SU-DHL-6 (cell line): ENCODE data around the gene ATP8A2.

ENCODE experiments used
- EZH2phosphoT487 ChIP-seq: fragments of 200-600 bp; sonication (generic), shearing (Covaris generic); conservative IDR thresholded peaks from 2 replicates; pipeline ENCODE4 v1.6.1; 2018; ENCODE audit warnings: mild to moderate bottlenecking, antibody characterized with exemption, low read length, moderate library complexity, mixed read lengths
- TF ChIP-seq, protein P1 (sequence below): fragments of 200-600 bp; sonication (generic); IDR thresholded peaks from one replicate; pipeline ENCODE4 v1.5.1; 2017; ENCODE audit warnings: antibody characterized with exemption, mild to moderate bottlenecking, low read length, moderate library complexity; ENCODE audit not compliant: insufficient read depth, poor library complexity, severe bottlenecking

DNA sequence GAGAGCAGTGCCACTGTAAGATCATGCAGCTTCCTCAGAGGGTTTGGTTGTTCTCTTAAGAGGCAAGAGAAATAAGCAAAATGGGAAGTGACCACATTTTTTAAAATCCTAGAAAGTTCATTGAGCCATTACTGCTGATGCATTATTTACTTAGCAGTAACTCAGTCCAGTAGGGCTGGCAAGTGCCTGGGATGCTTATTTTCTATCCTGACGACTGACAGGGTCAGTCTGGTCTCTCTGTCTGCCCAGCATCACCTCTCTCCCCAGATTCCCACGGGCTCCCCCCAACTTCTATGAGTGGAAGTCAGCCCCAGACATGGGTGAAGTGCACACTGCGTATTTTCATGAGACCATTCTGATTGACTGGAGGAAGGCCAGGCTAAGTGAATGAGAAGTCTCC, 669.7 kb downstream of the ATP8A2 start:
- TF ChIP-seq, protein P1, sequence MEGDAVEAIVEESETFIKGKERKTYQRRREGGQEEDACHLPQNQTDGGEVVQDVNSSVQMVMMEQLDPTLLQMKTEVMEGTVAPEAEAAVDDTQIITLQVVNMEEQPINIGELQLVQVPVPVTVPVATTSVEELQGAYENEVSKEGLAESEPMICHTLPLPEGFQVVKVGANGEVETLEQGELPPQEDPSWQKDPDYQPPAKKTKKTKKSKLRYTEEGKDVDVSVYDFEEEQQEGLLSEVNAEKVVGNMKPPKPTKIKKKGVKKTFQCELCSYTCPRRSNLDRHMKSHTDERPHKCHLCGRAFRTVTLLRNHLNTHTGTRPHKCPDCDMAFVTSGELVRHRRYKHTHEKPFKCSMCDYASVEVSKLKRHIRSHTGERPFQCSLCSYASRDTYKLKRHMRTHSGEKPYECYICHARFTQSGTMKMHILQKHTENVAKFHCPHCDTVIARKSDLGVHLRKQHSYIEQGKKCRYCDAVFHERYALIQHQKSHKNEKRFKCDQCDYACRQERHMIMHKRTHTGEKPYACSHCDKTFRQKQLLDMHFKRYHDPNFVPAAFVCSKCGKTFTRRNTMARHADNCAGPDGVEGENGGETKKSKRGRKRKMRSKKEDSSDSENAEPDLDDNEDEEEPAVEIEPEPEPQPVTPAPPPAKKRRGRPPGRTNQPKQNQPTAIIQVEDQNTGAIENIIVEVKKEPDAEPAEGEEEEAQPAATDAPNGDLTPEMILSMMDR, result no peak
- TF ChIP-seq EZH2phosphoT487, result no peak
